Right lung (tissue), 5 donors: ENCODE data around the gene SLC9A8. TPM values are rescaled to one million over a fixed set of nuclear protein-coding genes. Genes with fewer than 3 reads are reported as not detected.
"Not testable (repeated sequence)": the region's sequence is repeated elsewhere in the genome, so short reads cannot be mapped to it uniquely, and the experiment has no call there.

Experiments
- DNase-seq, 2 donors: peaks; one replicate each; pipeline ENCODE4 v3.0.0-alpha.2; 2013
- polyA plus RNA-seq, 5 donors: library from polyadenylated mRNA; unstranded; fragments of 120-200 nt; gene quantifications; one replicate each; pipeline versions ENCODE4 v1.2.1 to v1.2.3, GENCODE V29; 2013; ENCODE audit warnings: inconsistent platforms in 1 of 5, low replicate concordance in 1 of 5; ENCODE audit not compliant: insufficient read length in 5 of 5, insufficient read depth in 1 of 5

SLC9A8 gene
- polyA plus RNA-seq, 5 donors = 7.4 to 9.2 (median 8.0) TPM

GRCh38 chr20:49892260-49892659, 79.6 kb downstream of the SLC9A8 start:
- no peak for DNase-seq

- no peak for DNase-seq
These were observed 80.2 kb downstream of the SLC9A8 start for GRCh38 chr20:49892817-49893216.

GRCh38 chr20:49893242-49894072, 80.8 kb downstream of the SLC9A8 start:
- DNase-seq = no peak

- DNase-seq = no peak
These were observed 81.4 kb downstream of the SLC9A8 start for GRCh38 chr20:49894073-49894470.

GRCh38 chr20:49895474-49896093, 83.0 kb downstream of the SLC9A8 start:
- DNase-seq = not testable (repeated sequence)

- no peak for DNase-seq
These were observed 83.6 kb downstream of the SLC9A8 start for GRCh38 chr20:49896204-49896603.

- DNase-seq = no peak
These were observed 87.1 kb downstream of the SLC9A8 start for GRCh38 chr20:49899541-49900383.

- no peak for DNase-seq
These were observed 89.0 kb downstream of the SLC9A8 start for GRCh38 chr20:49901588-49901987.

GRCh38 chr20:49904440-49905214, 92.0 kb downstream of the SLC9A8 start:
- DNase-seq = no peak

- no peak for DNase-seq
These were observed 92.9 kb downstream of the SLC9A8 start for GRCh38 chr20:49905415-49906091.

GRCh38 chr20:49906101-49906604, 93.5 kb downstream of the SLC9A8 start:
- no peak for DNase-seq

- DNase-seq = no peak
These were observed 94.1 kb downstream of the SLC9A8 start for GRCh38 chr20:49906615-49907154.

GRCh38 chr20:49907405-49908257, 95.0 kb downstream of the SLC9A8 start:
- DNase-seq = no peak

GRCh38 chr20:49908258-49908565, 95.6 kb downstream of the SLC9A8 start:
- DNase-seq = no peak

GRCh38 chr20:49909499-49910339, 97.1 kb downstream of the SLC9A8 start:
- DNase-seq = no peak

- no peak for DNase-seq
These were observed 97.7 kb downstream of the SLC9A8 start for GRCh38 chr20:49910340-49910706.

GRCh38 chr20:49913399-49914047, 100.9 kb downstream of the SLC9A8 start:
- no peak for DNase-seq
